Transverse colon (tissue), 4 donors: ENCODE results near the gene GMDS. TPM values are rescaled to one million over a fixed set of nuclear protein-coding genes. Genes with fewer than 3 reads are reported as not detected.

Experiments used
- DNase-seq: peaks from one replicate; pipeline ENCODE4 v3.0.0-alpha.2; 2019
- H3K27ac ChIP-seq, 4 donors: fragments of 200-600 bp; sonication (generic); 2 replicates each; pipeline ENCODE4 v1.5.1; 2016 to 2018; ENCODE audit warnings: inconsistent platforms in 4 of 4
- H3K27me3 ChIP-seq: fragments of 200-600 bp; sonication (generic); 2 replicates; pipeline ENCODE4 v1.5.1; 2017; ENCODE audit warnings: inconsistent platforms
- H3K36me3 ChIP-seq, 4 donors: fragments of 200-600 bp; sonication (generic); 2 replicates each; pipeline ENCODE4 v1.5.1; 2017 to 2019; ENCODE audit warnings: inconsistent platforms in 4 of 4
- H3K4me1 ChIP-seq, 4 donors: fragments of 200-600 bp; sonication (generic); 2 replicates each; pipeline ENCODE4 v1.5.1; 2017 to 2020; ENCODE audit warnings: inconsistent platforms in 4 of 4
- H3K4me3 ChIP-seq, 4 donors: fragments of 200-600 bp; sonication (generic); 1 replicate in 1 of 4; 2 replicates in 3 of 4; pipeline versions ENCODE4 v1.5.1 to v1.6.1; 2017 to 2019; ENCODE audit warnings: inconsistent platforms in 4 of 4
- H3K9me3 ChIP-seq, 2 donors: fragments of 200-600 bp; sonication (generic); 2 replicates each; pipeline ENCODE4 v1.5.1; 2017 to 2019; ENCODE audit warnings: inconsistent platforms in 2 of 2
- EP300 ChIP-seq: sonication (generic); formaldehyde crosslinking; IDR thresholded peaks from one replicate; pipeline ENCODE4 v1.6.1; 2017; ENCODE audit warnings: antibody characterized with exemption, low read depth
- POLR2A ChIP-seq: fragments of 450-650 bp; IDR thresholded peaks from one replicate; pipeline ENCODE4 v1.6.1; 2016; ENCODE audit warnings: antibody characterized with exemption, mild to moderate bottlenecking, moderate library complexity
- POLR2AphosphoS5 ChIP-seq, 3 donors: sonication (generic); formaldehyde crosslinking; IDR thresholded peaks; one replicate each; pipeline ENCODE4 v1.6.1; 2016; ENCODE audit warnings: antibody characterized with exemption in 3 of 3
- WGBS, 2 donors: methylation state at CpG; one replicate each; pipeline ENCODE4 v1.1.5; 2018; ENCODE audit warnings: low coverage in 1 of 2; 5-methylcytosine and 5-hydroxymethylcytosine counted together
- in situ Hi-C, 4 donors: fragments of 200-750 bp; cut with MboI; loops; one replicate each; pipeline versions ENCODE4 v1.15.0 to v1.15.1; 2017; ENCODE audit warnings: low sequenced_read_pairs in 3 of 4, low pct_ligation_motif_present in 1 of 4, low pct_unique_long_range_greater_than_20kb in 1 of 4
- intact Hi-C: fragments of 100-400 bp; cut with DNase I; formaldehyde crosslinking; loops from one replicate; pipeline ENCODE4 v1.15.1; 2023; ENCODE audit warnings: low total_unique reads
- total RNA-seq, 4 donors: library from RNA; depleted of rRNA; stranded (reverse); fragments of >200 nt; gene quantifications; one replicate each; pipeline ENCODE4 v1.1.0, GENCODE V29; 2016
- TF ChIP-seq, protein P1 (sequence below), 5 experiments: fragments of 200-600 bp in 3 of 5; fragments of 450-650 bp in 2 of 5; sonication (generic) in 3 of 5; IDR thresholded peaks; 1 replicate in 2 of 5; 2 replicates in 3 of 5; pipeline ENCODE4 v1.5.1; 2016 to 2017; ENCODE audit warnings: antibody characterized with exemption in 5 of 5, inconsistent platforms in 3 of 5, mild to moderate bottlenecking in 2 of 5, moderate library complexity in 1 of 5

The GMDS gene
- total RNA-seq, 4 donors from 2014 or later: 66.2 to 546 (median 102) TPM

DNA sequence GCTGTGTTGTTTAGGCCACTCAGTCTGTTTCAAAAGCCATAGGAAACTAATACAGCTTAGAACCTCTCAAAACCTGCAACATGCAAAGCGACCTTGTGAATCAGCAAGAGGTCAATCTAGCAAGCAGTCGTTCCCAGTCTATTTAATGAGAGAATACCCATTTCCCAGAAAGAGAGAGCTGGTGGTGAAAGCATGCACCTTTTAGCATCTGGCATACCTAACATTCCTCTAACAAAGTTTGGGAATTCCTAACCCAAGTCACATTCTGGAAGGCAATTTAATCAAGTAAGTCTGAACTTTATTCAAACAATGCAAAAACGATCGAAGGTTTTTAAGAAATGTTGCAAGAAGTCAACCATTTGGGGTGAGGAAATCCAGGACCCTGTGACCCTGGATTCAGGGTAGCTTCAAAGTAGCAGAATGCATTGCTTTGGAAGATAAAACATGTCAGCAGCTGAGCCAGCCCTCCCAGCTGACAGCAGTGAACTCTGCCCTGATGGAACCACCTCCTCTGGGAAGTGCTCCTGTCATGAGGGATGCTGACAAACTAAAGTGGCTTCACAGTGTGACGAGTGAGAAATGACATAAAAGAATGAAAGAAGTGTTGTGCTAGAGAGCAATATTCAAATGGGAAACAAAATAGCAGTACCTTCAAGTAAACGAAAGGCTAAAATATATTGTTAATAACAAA is 104.8 kb downstream of the GMDS start:
- DNase-seq: no peak
- in situ Hi-C loops: no loop called here
- H3K27ac ChIP-seq: no peak overlapping the region
- WGBS, 2 donors: 68 to 80% methylated on average over 4 to 6 of the region's 6 CpGs
- H3K9me3 ChIP-seq: no peaks in the 10 kb centered on the region
- TF ChIP-seq POLR2A (no peak), POLR2AphosphoS5 (IDR thresholded peaks at IDR 0.05) (no peak), EP300 (no peak)
- TF ChIP-seq, protein P1, sequence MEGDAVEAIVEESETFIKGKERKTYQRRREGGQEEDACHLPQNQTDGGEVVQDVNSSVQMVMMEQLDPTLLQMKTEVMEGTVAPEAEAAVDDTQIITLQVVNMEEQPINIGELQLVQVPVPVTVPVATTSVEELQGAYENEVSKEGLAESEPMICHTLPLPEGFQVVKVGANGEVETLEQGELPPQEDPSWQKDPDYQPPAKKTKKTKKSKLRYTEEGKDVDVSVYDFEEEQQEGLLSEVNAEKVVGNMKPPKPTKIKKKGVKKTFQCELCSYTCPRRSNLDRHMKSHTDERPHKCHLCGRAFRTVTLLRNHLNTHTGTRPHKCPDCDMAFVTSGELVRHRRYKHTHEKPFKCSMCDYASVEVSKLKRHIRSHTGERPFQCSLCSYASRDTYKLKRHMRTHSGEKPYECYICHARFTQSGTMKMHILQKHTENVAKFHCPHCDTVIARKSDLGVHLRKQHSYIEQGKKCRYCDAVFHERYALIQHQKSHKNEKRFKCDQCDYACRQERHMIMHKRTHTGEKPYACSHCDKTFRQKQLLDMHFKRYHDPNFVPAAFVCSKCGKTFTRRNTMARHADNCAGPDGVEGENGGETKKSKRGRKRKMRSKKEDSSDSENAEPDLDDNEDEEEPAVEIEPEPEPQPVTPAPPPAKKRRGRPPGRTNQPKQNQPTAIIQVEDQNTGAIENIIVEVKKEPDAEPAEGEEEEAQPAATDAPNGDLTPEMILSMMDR (IDR thresholded peaks at IDR 0.05): no peak
- intact Hi-C loops: no loop called here
- H3K36me3 ChIP-seq: no peaks in the 10 kb centered on the region
- H3K4me1 ChIP-seq: peaks cover 0 to 20% (median 4%) of the 10 kb centered on the region in 4 donors
- H3K27me3 ChIP-seq: no peaks in the 10 kb centered on the region
- no peak overlapping the region for H3K4me3 ChIP-seq

DNA sequence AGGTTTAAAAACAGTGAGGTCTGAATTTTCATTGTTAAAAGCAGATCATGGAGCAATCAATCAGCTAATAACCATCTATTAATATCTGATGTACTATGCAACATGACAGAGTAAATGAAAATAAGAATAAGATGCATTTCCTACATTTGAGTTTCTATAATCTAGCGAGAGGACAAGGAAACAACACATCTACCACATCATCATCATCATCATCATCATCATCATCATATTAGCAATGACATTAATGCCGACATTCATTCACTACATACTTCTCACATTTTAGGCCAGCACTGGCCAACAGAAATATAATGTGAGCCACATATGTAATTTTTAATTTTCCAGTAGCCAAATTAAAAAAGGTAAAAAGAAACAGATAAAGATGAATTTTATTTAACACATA is 110.0 kb downstream of the GMDS start:
- no peaks in the 10 kb centered on the region for H3K36me3 ChIP-seq
- H3K27me3 ChIP-seq: no peaks in the 10 kb centered on the region
- H3K4me3 ChIP-seq: no peak overlapping the region
- no peaks in the 10 kb centered on the region for H3K9me3 ChIP-seq
- H3K27ac ChIP-seq: no peak overlapping the region
- no peak for DNase-seq
- TF ChIP-seq POLR2AphosphoS5 (IDR thresholded peaks at IDR 0.05) (no peak), EP300 (no peak), POLR2A (no peak)
- TF ChIP-seq, protein P1 (IDR thresholded peaks at IDR 0.05): no peak
- intact Hi-C loops: no loop called here
- in situ Hi-C loops: no loop called here
- peaks cover 3 to 29% (median 18%) of the 10 kb centered on the region in 4 donors for H3K4me1 ChIP-seq
- 93 to 94% methylated on average over 2 of the region's 2 CpGs for WGBS, 2 donors

GRCh38 chr6:2134554-2134953 is 110.9 kb downstream of the GMDS start:
- no peaks in the 10 kb centered on the region for H3K27me3 ChIP-seq
- H3K4me3 ChIP-seq: no peak overlapping the region
- H3K27ac ChIP-seq: no peak overlapping the region
- H3K4me1 ChIP-seq: peaks cover 3 to 29% (median 18%) of the 10 kb centered on the region in 4 donors
- no peaks in the 10 kb centered on the region for H3K36me3 ChIP-seq
- DNase-seq: no peak
- no peaks in the 10 kb centered on the region for H3K9me3 ChIP-seq
- intact Hi-C loops (no loop called here), in situ Hi-C loops (no loop called here)
- TF ChIP-seq POLR2AphosphoS5 (IDR thresholded peaks at IDR 0.05) (no peak), EP300 (no peak), POLR2A (no peak)
- TF ChIP-seq, protein P1 (IDR thresholded peaks at IDR 0.05): no peak

DNA sequence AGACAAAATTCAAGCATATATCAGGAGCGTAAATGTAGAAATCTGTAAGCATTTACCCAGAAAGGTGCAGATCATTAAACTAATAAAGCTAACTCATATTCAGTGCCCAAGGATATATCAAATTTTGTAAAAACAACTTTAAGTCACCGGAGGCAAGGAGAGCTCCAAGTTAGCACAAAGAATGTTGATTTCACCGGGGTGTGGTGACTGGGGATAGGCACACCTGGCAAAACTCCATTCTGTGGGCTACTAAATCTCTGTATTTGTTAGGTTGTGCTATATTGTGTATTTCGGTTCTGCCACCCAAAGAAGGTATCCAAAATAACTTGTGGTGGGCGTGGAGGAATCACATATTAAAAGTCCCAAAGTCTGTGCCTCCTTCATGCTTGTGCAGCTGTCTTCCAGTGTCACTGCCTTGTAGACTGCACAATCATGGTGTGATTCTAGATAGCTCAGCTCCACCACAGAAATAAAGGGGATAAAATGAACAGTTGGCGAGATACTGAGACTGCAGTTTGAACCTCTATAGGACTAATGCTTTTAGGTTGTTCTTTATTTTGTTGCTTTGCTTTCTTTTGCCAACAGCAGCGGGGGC is 111.6 kb downstream of the GMDS start:
- in situ Hi-C loops: no loop called here
- Histone ChIP-seq H3K36me3 (no peaks in the 10 kb centered on the region), H3K9me3 (no peaks in the 10 kb centered on the region), H3K4me3 (no peak overlapping the region), H3K4me1 (peaks cover 3 to 29% (median 18%) of the 10 kb centered on the region in 4 donors), H3K27me3 (no peaks in the 10 kb centered on the region), H3K27ac (peak overlapping the region in 1 of 4 donors; percentile 11)
- no peak for DNase-seq
- TF ChIP-seq POLR2A: no peak
- no peak for TF ChIP-seq POLR2AphosphoS5 (IDR thresholded peaks at IDR 0.05)
- TF ChIP-seq, protein P1 (IDR thresholded peaks at IDR 0.05): no peak
- no peak for TF ChIP-seq EP300
- 68 to 76% methylated on average over 4 to 7 of the region's 7 CpGs for WGBS, 2 donors
- intact Hi-C loops: no loop called here
